Hepatic stellate cell (primary cell): ENCODE data around the gene CDH2.
"Not testable (repeated sequence)": the region's sequence is repeated elsewhere in the genome, so short reads cannot be mapped to it uniquely, and the experiment has no call there.

ENCODE experiments used
- DNase-seq: peaks from one replicate; pipeline ENCODE4 v3.0.0; 2011; ENCODE audit warnings: low spot score

Gene CDH2

GRCh38 chr18:27906189-27906588 lies 270.7 kb downstream of the CDH2 start:
- DNase-seq = not testable (repeated sequence)

GRCh38 chr18:27903906-27904305 lies 273.0 kb downstream of the CDH2 start:
- DNase-seq = no peak

- no peak for DNase-seq
These were observed 275.3 kb downstream of the CDH2 start for GRCh38 chr18:27901424-27902226.
